Activated CD4-positive, alpha-beta T cell treated with anti-CD3 and anti-CD28 coated beads for 24 hours (primary cell): Measurements from ENCODE around the gene FLNB.
A peak's percentile ranks its signal among the peaks of the same experiment; 100 is the strongest.

ENCODE experiments used
- DNase-seq, 2 donors: peaks; one replicate each; pipeline ENCODE4 v3.0.0-alpha.2; 2020; ENCODE audit warnings: low read depth in 2 of 2

The FLNB gene

DNA sequence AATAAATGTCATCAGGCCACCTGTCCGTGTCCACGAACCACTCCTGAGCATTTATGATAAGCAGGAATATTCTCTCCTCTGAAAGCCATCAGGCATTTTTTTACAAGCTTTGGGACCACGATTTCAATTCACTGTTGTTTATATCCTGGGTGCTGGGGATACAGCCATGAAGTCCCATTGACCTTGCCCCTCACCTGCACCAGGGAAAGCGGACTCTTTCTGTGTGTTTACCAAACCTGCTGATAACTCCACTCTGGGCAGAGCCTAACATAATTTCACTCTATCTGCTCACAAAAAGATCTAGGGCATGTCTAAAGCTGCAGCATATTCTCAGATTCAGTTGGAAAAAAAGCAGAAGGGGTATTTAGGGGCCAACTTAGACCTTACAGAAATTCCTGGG is 197.8 kb downstream of the FLNB start:
- DNase-seq: no peak

DNA sequence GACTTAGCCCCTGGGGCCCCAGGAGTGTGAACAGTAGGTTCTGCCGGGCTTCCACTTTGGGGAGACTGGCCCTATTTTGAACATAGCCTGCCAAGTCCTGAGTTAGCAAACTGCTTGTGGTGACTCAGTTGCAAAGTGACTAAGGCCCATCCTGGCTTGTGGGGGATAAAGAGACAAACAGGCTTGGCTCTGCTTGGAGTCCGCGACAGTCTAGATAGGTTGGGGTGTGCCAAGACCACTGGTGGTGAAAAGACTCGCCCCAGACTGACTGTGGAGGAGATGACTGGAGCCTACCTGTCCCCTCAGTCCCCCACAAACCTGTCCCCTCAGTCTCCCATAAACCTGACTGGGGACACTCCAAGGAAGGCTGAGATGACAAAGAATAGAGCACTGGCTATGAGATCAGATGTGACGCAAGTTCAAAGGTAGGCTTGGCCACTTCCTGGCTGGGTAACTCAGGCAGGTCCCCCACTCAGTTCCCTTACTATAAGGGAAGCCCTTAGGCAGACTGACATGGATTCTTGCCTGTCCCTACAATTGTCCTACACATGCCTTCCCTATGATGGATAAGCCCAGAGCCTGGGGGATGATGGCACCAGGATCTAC is 198.3 kb downstream of the FLNB start:
- DNase-seq: no peak

DNA sequence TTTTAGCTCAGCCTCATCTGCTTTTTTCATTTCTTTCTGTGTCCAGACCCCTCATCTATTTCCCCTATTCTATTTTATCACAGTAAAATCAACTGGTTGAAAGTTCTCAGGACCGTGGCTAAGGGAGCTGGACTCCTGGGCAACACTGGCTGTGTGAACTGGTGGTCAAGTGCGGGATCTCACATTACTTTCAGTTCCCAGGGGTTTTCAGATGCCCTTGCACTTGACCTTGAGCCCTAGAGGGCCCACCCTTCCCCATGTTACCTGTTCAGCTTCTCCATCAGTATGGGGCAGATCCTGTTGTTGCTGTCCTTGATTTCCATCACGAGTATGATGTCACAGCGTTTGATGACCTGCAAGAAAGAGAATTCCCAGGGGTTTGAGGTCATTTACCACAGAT is 199.7 kb downstream of the FLNB start:
- DNase-seq: no peak

DNA sequence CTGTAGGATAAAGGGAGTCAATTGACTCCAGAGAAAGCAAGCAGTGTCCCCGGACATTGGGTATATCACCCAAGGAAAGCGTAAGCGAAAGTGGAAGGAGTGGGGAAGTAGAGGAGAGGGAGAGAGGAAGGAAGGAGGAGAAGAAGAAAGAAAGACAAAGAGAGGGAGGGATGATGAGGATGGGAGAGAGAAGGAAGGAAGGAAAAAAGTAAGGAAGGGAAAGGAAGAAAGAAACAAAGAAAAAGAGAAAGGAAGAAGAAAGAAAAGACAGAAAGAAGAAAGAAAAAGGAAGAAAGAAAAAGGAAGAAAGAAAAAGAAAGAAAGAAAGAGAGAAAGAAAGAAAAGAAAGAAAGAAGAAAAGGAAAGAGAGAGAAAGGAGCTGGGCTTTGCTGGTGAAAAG is 201.7 kb downstream of the FLNB start:
- DNase-seq: no peak

DNA sequence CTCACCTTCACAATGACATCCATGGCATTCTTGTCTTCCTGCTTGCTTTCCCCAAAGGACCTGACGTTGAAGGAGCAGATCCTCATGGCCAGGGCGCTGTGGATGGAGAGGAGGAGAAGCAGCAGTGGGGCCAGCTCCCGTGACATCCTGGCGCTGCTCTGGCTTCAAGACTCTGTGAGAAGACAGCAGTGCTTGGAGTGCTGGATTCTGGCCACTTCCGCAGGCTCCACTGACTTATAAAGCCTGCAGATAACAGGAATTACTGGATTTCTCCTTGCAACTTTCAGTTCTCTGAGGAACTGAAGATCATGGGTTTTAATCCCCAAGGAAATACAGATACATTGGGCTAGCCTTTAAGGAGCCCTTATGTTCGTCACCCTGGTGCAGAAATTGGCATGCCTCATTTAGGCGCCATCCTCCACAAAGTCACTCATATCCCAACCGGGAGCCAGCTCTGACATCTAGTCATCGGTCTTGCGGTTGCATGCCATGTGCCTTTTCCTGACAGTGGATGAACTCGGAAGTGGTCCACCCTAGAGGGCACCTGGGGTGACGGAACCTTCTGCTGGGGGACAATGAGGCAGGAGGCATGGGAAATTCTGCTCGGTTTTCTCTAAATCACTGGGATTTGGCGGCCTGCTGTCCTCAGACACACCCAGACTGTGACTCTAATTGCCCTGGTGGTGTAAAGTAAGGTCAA is 202.7 kb downstream of the FLNB start, which contains the start of gene DNASE1L3:
Gene DNASE1L3 (minus strand): TSS at position 212 of the 700 bp plus-strand sequence. CDS start 66 bp downstream, at position 146.
- DNase-seq: no peak

DNA sequence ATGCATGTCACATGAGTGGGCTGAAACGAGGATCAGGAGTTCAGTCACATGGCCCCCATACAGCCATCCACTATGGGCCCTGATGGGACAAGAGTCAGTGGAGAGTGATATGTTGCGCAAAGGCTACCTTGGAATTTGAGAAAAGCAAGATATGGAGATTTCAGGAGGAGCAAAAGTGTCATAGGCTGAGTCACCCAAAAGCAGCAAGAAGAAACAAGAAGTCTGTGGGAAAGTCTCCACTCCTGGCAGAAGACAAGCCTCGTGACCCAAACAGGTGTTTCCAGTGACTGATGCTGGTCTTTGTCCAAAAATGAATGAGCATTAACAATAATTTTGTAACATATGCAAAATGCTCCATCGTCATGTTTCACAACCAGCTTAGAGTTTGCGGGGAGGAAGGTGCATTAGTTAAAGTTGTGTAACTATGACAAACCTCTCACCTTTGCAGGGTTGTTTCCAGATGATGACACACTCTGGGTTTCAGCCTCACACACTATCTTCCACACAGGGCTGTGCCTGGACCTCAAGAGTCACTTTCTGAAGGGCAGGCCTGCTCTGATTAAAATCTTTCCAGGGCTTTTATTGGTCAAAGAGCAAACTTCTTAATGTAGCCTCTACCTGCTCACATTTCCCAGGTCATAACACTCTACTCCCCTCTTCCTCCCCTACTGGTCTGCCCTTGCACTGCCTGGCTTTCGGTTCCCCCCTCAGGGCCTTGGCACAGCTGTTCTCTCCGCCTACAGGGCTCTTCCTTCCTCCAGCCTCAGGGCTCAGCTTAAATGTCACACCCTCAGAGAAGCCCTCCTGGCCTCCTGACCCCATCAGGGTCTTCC is 206.5 kb downstream of the FLNB start:
- DNase-seq: peak in 1 of 2 donors; percentile 13

DNA sequence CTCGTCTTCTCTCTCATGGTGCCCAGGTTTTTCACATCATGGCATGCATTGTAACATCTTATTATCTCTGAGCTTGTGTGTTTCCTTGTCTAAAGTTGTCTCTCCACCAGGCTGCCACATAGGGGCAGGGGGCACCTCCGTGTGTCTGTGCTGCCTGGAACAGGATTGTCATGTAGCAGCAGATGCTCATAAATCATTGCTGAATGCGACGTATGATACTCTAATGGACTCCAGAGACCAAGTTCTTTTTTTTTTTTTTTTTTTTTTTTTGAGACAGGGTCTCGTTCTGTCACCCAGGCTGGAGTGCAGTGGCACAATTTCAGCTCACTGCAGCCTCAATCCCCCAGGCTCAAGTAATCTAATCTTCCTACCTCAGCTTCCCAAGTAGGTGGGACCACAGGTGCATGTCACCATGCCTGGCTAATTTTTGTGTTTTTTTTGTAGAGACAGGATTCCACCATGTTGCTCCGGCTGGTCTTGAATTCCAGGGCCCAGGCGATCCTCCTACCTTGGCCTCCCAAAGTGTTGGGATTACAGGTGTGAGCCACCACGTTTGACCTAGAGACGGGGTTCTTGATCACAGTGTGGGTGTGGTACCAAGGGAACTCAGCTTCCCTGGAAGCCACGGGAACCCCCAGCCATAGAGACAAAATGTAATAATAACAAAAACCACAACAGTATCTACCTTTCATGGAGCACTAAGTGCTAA is 207.2 kb downstream of the FLNB start:
- DNase-seq: no peak

DNA sequence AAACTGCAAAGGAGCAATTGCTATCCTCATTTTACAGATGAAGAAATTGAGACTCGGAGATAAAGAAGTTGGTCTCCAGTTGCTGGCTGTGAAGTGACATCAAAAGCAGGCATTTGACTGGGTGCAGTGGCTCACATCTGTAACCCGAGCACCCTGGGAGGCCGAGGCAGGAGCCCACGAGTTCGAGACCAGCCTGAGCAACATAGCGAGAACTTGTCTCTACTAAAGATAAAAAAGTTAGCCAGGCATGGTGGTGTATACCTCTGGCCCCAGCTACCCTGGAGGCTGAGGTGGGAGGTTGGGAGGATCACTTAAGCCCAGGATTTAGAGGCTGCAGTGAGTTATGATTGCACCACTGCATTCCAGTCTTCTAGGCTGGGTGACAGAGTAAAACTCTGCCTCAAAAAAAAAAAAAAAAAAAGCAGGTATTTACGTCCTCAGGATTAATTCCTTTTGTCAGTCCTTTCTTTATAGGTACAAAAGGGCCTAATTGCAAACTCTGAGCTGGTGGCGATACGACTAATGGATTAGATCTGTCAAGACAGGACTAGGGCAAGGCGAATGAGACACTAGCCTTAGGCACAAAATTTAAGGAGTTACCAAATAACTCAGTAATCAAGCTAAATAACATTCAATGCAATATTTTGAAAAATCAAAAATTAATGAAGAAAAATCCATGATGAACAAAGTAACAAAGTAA is 208.4 kb downstream of the FLNB start:
- no peak for DNase-seq

DNA sequence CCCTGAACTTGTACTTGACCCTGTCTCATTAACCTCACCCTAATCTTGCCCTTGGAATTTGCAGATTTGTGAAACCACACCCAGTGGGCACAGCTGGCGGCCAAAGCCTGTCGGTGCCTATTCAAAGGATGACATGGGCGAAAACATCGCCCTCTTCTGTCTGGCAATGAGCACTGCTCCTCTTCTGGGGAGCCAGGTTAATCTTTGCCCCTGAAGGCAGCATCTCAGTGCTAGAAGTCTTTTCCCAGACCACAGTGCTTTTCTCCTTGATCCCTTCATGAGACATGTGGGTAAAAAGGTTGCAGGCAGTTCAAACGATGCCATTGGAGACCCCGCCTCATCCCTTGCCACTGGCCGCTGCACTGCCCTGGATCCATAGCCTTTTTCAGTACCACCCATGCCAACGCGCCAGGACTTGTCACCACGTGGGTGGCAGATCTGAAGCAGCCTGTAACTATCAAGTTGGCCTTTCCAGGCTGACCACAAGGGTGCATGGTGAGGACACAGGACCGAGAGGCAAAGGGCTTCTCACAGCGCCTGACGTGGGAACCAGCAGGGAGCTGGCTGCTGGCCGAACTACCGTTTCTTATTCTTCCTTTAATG is 209.1 kb downstream of the FLNB start:
- peak; percentile 21 to 28 for DNase-seq

DNA sequence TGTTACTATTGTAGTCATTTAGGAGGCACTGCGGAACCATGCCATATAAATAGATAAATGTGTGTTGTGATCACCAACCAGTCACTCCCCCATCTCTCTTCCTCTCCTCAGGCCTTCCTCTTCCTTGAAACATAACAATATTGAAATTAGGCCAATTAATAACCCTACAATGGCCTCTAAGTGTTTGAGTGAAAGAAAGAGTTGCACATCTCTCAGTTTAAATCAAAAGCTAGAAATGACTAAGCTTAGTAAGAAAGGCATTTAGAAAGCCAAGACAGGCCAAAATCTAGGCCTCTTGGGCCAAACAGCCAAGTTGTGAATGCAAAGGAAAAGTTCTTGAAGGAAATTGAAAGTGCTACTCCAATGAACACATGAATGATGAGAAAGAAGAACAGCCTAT is 210.7 kb downstream of the FLNB start:
- no peak for DNase-seq
